Measurements from ENCODE around the gene MCTP2. TPM values are rescaled to one million over a fixed set of nuclear protein-coding genes. Genes with fewer than 3 reads are reported as not detected.

Gene MCTP2
- total RNA-seq, 1 experiment from 2014 or later = 1.3 TPM

GRCh38 chr15:94381384-94381783, 150.0 kb downstream of the MCTP2 start:
- no peak overlapping the region for H3K18ac ChIP-seq (ENCODE audit: insufficient read length, low read depth, low read length)
- no peak overlapping the region for H3K4me3 Mint-ChIP-seq
- no peak overlapping the region for H3K4ac ChIP-seq (ENCODE audit: low read depth, low read length)
- H4K20me1 ChIP-seq (ENCODE audit: control insufficient read depth, insufficient read depth, insufficient read length) = no peaks in the 10 kb centered on the region
- H3K23ac ChIP-seq (ENCODE audit: insufficient read length, low read depth, low read length) = no peak overlapping the region
- no peak overlapping the region for H2BK15ac ChIP-seq (ENCODE audit: low read depth, low read length)
- no peak overlapping the region for H3K27ac ChIP-seq (ENCODE audit: insufficient read length, low read depth, low read length)
- no peaks in the 10 kb centered on the region for H3K9me3 ChIP-seq (ENCODE audit: control insufficient read depth, low read depth, low read length)
- H2AFZ ChIP-seq (ENCODE audit: low read length) = no peak overlapping the region
- H3K79me1 ChIP-seq (ENCODE audit: insufficient read depth, low read depth, low read length, poor library complexity, severe bottlenecking) = no peaks in the 10 kb centered on the region
- H3K56ac ChIP-seq (ENCODE audit: insufficient read length, low read depth, low read length) = no peak overlapping the region
- H3K9me3 Mint-ChIP-seq = no peaks in the 10 kb centered on the region
- H3K27me3 ChIP-seq (ENCODE audit: insufficient read depth, low read length) = no peaks in the 10 kb centered on the region
- no peak overlapping the region for H4K91ac ChIP-seq (ENCODE audit: insufficient read length, low read depth, low read length)
- H2BK120ac ChIP-seq (ENCODE audit: low read depth, low read length, poor library complexity, severe bottlenecking) = no peak overlapping the region
- H3K79me2 ChIP-seq (ENCODE audit: insufficient read depth, low read length) = no peaks in the 10 kb centered on the region
- no peak overlapping the region for H2AK5ac ChIP-seq (ENCODE audit: insufficient read length, low read length)
- no peak overlapping the region for H3K9ac ChIP-seq (ENCODE audit: extremely low read depth, insufficient read length, low read length)
- H3T11ph ChIP-seq (ENCODE audit: low read length) = no peak overlapping the region
- no peaks in the 10 kb centered on the region for H3K27me3 Mint-ChIP-seq (ENCODE audit: low read depth)
- no peak overlapping the region for H4K8ac ChIP-seq (replicated peaks; ENCODE audit: insufficient read length, low read depth, low read length)
- H3K14ac ChIP-seq (ENCODE audit: insufficient read depth, low read length) = no peak overlapping the region
- no peaks in the 10 kb centered on the region for H3K4me1 Mint-ChIP-seq
- no peak overlapping the region for H3K4me2 ChIP-seq (ENCODE audit: insufficient read depth, insufficient read length, low read length)
- no peak overlapping the region for H3K27ac Mint-ChIP-seq
- WGBS (ENCODE audit: extremely low coverage, insufficient read length, low lambda C conversion rate) = no CpG with 5 or more reads among the region's 8 CpGs
- H3K23me2 ChIP-seq (ENCODE audit: insufficient read length, low read depth, low read length, poor library complexity, severe bottlenecking) = no peaks in the 10 kb centered on the region
- H4K5ac ChIP-seq (ENCODE audit: insufficient read length, low read depth, low read length) = no peak overlapping the region
- H2BK20ac ChIP-seq (ENCODE audit: low read depth, low read length, poor library complexity, severe bottlenecking) = no peak overlapping the region
- no peaks in the 10 kb centered on the region for H3K36me3 Mint-ChIP-seq (ENCODE audit: insufficient read depth in 1 of 3, low read depth in 3 of 3)
- TF ChIP-seq CTCF (conservative IDR thresholded peaks at IDR 0.05) = no peak
- H2BK12ac ChIP-seq (ENCODE audit: insufficient read length, low read depth, low read length) = no peak overlapping the region
- DNase-seq = no peak
- no peak overlapping the region for H2BK5ac ChIP-seq (ENCODE audit: insufficient read length, low read length)
- no peaks in the 10 kb centered on the region for H3K4me1 ChIP-seq (ENCODE audit: insufficient read depth, low read length)

Data from H9 (cell line).